Measurements from ENCODE around the gene MCTP1. TPM values are rescaled to one million over a fixed set of nuclear protein-coding genes. Genes with fewer than 3 reads are reported as not detected.

Gene MCTP1
- total RNA-seq, 2 donors from 2014 or later = 3.3 to 5.0 TPM

GRCh38 chr5:95283761-95284571 is 928 bp downstream of the MCTP1 start:
- no peaks in the 10 kb centered on the region for H3K36me3 ChIP-seq
- peaks cover 3% of the 10 kb centered on the region for H3K4me1 ChIP-seq (replicated peaks)
- H3K4me3 ChIP-seq = peak overlapping the region; percentile 45 to 50
- H3K9me3 ChIP-seq = no peaks in the 10 kb centered on the region
- under 1% methylated on average over 89 of the region's 89 CpGs for WGBS
- TF ChIP-seq CTCF (IDR thresholded peaks at IDR 0.05) (peak in 3 of 4 experiments; percentile 22 to 46 (median 34)), POLR2AphosphoS5 (IDR thresholded peaks at IDR 0.05) (no peak), POLR2A (IDR thresholded peaks at IDR 0.05) (no peak)
- H3K27me3 ChIP-seq (replicated peaks; ENCODE audit: insufficient read depth) = no peaks in the 10 kb centered on the region
- H3K27ac ChIP-seq = peak overlapping the region; percentile 10 to 31
- intact Hi-C loops (cut with DNase I) = no loop called here
- no peak for DNase-seq (ENCODE audit: low spot score)

GRCh38 chr5:95283022-95283615 is 1.8 kb downstream of the MCTP1 start:
- Histone ChIP-seq H3K9me3 (no peaks in the 10 kb centered on the region), H3K27ac (no peak overlapping the region), H3K27me3 (replicated peaks; ENCODE audit: insufficient read depth) (no peaks in the 10 kb centered on the region), H3K4me3 (peak overlapping the region; percentile 45 to 50), H3K36me3 (no peaks in the 10 kb centered on the region), H3K4me1 (replicated peaks) (peaks cover 3% of the 10 kb centered on the region)
- 10% methylated on average over 10 of the region's 10 CpGs for WGBS
- intact Hi-C loops (cut with DNase I) = no loop called here
- DNase-seq (ENCODE audit: low spot score) = no peak
- TF ChIP-seq POLR2AphosphoS5 (IDR thresholded peaks at IDR 0.05) = no peak
- no peak for TF ChIP-seq CTCF (IDR thresholded peaks at IDR 0.05)
- no peak for TF ChIP-seq POLR2A (IDR thresholded peaks at IDR 0.05)

GRCh38 chr5:95281226-95281625 is 3.7 kb downstream of the MCTP1 start:
- 48% methylated on average over 2 of the region's 2 CpGs for WGBS

GRCh38 chr5:95280401-95281095 is 4.3 kb downstream of the MCTP1 start:
- DNase-seq (ENCODE audit: low spot score) = no peak
- Histone ChIP-seq H3K4me3 (no peak overlapping the region), H3K9me3 (no peaks in the 10 kb centered on the region), H3K36me3 (no peaks in the 10 kb centered on the region), H3K27me3 (replicated peaks; ENCODE audit: insufficient read depth) (no peaks in the 10 kb centered on the region), H3K27ac (no peak overlapping the region), H3K4me1 (replicated peaks) (peaks cover 3% of the 10 kb centered on the region)
- TF ChIP-seq POLR2A (IDR thresholded peaks at IDR 0.05) = no peak
- no peak for TF ChIP-seq CTCF (IDR thresholded peaks at IDR 0.05)
- no peak for TF ChIP-seq POLR2AphosphoS5 (IDR thresholded peaks at IDR 0.05)
- intact Hi-C loops (cut with DNase I) = no loop called here
- WGBS = 56% methylated on average over 8 of the region's 8 CpGs

More at GRCh38 chr5:95281226-95281625, 3.7 kb downstream of the MCTP1 start:
- DNase-seq (ENCODE audit: low spot score) = no peak
- no peaks in the 10 kb centered on the region for H3K9me3 ChIP-seq
- intact Hi-C loops (cut with DNase I) = no loop called here
- no peak overlapping the region for H3K27ac ChIP-seq
- no peaks in the 10 kb centered on the region for H3K27me3 ChIP-seq (replicated peaks; ENCODE audit: insufficient read depth)
- peaks cover 3% of the 10 kb centered on the region for H3K4me1 ChIP-seq (replicated peaks)
- TF ChIP-seq POLR2A (IDR thresholded peaks at IDR 0.05) (no peak), CTCF (IDR thresholded peaks at IDR 0.05) (no peak), POLR2AphosphoS5 (IDR thresholded peaks at IDR 0.05) (no peak)
- H3K4me3 ChIP-seq = no peak overlapping the region
- H3K36me3 ChIP-seq = no peaks in the 10 kb centered on the region
